ENCODE results near the gene YWHAB.
"Not testable (repeated sequence)": the region's sequence is repeated elsewhere in the genome, so short reads cannot be mapped to it uniquely, and the experiment has no call there.

Gene YWHAB

DNA sequence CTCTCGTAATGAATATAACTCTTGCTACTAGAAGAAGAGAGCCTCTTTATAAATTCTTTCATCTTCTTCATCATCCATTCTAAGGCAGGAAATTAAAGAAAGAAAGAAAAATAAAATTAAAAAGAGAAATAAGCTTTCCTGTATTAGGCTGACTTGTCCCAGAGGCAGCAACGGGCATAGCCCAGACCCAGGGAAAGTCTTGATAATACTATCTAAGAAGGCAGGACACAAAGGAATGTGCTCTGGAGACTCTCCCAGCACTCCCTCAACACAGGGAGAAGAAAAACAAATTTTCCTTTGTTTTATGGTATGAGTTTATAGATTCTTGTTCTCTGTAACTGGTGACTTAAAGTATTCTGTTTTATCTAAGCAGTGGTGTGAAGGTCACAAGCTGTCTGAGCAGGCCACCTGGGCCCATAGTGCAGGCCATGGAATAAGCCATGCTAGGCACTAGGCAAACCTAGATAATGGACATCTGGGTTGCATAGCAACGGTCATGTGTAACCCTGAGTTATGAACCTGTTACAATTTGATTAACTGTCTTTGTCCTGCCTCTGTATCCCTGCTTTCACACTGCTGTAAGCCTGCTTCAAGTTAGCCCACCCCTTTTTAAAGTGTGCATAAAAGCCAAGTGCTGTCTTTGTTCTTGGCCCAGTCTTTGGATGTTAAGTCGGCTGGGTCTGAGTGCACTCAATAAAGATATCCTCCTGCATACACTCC, 22.0 kb upstream of the YWHAB start:
- not testable (repeated sequence) for DNase-seq

DNA sequence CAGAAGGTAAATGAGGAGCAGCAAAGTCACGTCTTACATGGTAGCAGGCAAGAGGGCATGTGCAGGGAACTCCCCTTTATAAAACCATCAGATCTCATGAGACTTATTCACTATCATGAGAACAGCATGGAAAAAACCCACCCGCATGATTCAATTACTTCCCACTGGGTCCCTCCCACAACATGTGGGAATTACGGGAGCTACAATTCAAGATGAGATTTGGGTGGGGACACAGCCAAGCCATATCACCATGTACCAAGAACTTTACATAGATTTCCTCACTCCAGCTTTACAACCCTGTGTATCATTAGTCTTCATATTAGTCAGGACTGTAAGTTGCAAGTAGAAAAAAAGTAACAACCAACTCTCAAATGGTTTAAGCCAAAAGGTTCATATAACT, 21.0 kb upstream of the YWHAB start:
- not testable (repeated sequence) for DNase-seq

DNA sequence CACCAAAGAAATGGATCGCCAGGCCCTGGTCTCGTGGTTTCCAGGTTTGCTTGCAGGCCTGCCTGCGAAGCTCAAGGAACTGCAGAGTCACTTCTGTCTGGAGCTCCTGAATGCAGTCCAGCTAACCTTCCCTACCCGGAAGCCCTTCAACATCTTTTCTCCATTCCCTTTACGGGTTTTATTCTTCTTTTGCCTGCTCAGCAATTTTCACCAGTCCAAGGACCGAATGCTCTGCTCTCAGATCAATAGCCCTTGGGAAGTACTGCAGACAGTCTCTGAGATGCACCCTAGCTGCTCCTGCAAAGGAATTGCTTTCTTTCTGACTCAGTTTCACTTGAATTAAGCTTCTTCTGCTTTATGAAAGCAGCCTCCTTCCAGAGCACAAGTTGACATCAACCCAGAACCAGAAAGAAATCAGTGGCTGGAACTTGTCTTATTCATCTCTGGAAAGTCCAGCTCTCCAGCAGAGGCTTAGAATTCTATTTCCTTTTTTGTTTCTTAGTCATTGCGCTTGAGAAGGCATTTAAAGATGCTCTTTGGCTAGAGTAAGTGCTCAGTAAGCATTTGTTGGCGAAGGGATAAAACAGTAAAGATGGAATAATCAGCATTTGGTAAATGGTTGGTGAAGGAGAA, 18.7 kb upstream of the YWHAB start:
- no peak for DNase-seq

DNA sequence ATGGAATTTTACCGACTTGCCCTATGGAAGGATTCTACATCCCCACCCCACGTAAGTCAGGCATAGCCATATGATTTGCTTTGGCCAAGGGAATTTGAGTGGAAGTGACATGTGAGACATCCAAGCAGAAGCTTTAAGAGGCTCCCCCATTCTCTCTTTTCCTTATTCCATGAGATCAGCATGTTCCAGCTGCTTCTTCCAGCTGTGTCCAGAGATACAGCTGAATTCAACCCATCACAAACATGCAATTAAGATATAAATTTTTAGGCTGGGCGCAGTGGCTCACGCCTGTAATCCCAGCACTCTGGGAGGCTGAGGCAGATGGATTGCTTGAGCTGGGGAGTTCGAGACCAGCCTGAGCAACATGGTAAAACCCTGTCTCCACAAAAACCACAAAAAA, 16.0 kb upstream of the YWHAB start:
- DNase-seq = no peak

DNA sequence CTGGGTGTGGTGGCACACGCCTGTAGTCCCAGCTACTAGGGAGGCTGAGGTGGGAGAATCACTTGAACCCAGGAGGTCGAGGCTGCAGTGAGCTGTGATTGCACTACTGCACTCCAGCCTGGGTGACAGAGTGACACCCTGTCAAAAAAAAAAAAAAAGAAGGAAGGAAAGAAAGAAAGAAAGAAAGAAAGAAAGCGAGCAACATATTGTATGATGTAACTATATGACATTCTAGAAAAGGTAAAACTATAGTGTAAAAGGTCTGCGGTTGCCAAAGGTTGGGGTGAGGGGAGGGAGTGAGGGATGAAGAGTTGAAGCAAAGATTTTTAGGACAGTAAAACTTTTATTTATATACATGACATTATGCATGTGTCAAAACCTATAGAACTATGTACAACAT, 3.1 kb upstream of the YWHAB start:
- DNase-seq = not testable (repeated sequence)

DNA sequence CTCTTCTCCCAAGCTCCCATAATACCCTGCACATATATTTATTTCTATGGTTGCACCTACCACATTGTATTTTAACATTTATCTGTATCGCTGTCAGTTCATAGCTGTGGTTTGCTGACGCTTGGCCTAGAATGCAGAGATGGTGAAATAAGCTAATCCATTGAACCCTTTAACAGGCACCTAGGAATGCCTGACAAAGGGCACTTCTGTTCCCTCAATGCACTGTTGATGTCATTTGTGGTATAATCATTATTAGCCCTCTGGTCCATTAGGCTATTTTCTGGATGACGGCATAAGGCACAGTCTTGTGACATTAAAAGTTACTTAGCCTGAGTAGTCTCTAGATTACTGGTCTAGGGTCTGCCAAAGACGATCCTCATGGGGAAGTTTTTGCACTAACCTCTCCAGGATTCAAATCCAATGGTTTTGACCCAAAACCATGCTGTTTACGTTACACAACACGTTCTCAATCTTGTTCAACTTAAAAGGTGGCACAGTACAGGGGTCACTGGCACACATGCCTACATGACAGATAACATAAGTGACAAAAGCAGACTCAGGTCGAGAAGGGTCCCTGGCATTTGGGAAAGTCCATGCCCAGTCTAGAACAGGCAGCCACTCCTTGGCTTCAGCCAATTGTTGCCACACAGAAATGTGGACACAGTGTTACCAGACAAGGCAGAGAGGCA, 2.1 kb upstream of the YWHAB start:
- no peak for DNase-seq

DNA sequence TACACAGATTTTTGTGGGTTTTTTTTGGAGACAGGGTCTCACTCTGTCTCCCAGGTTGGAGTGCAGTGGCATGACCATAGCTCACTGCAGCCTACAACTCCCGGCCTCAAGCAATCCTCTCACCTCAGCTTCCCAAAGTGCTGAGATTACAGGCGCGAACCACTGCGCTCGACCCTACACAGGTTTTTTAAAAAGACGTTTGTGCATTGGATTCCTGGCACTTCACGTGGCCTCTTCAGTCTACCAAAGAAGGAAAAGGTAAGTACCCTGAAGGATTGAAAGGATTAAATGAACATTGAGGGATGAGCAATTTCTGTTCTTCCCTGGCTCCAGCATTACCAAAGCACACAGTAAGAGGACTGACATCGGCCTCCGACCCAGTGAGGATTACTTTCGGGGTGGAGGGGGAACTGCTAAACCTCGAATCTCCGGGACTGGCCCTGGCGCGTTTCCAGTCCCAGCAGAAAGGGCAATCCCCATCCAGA, 556 bp upstream of the YWHAB start:
- peak; percentile 76 for DNase-seq

DNA sequence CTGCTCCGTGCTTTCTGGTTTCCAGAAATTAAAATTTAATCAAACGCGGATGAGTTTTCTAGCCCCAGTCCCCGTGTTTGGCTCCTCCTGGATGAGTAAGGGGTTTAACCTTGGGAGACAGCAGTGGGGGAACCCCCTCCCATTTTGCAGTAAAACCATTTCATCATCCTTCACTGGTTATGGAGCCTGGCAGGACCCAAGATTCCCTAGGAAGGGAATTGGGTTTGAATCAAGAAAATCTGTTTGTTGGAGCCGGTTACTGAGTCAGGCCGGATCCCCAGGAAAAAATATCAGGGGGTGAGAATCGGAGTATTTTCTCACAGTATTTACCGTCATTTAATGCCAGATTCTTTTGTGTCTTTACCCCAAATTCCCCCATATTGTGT, 754 bp downstream of the YWHAB start:
- peak; percentile 27 for DNase-seq

DNA sequence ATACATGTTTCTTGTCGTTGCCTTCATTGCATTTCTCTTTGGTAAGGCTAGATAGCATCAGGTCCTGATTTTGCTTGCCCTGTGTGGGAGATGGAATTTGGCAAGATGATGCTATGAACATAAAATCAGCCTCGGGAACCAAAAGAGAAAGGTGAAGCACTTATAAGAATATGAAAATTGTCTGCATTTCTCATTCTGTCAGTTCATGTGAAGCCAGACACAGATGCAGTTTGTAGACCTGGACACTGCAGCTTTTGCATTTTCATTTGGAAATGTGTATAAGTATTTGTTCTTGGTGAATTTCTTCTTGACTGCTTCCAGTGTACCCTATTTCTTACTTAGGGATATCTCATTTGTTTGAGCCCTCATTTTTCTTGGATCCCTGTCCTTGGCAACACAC, 1.3 kb downstream of the YWHAB start:
- no peak for DNase-seq

DNA sequence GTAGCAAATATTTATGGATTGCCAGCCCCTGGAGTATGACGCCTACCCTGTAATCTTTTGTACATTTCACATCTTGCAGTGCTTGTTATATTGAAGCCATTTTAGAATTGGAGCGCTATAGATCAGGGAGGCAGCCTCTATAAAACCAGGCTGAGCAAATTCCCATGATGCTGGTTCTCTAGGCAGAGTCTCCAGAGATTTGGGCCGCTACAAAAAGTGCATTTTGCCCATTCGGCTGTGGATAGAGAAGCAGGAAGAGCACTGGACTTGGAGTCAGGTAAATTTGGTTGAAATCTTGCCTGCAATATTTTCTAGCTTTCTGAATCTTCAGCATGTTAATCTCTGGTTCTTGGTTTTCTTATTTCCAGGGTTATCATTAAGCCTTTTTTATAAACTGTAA, 2.0 kb downstream of the YWHAB start:
- DNase-seq = no peak

DNA sequence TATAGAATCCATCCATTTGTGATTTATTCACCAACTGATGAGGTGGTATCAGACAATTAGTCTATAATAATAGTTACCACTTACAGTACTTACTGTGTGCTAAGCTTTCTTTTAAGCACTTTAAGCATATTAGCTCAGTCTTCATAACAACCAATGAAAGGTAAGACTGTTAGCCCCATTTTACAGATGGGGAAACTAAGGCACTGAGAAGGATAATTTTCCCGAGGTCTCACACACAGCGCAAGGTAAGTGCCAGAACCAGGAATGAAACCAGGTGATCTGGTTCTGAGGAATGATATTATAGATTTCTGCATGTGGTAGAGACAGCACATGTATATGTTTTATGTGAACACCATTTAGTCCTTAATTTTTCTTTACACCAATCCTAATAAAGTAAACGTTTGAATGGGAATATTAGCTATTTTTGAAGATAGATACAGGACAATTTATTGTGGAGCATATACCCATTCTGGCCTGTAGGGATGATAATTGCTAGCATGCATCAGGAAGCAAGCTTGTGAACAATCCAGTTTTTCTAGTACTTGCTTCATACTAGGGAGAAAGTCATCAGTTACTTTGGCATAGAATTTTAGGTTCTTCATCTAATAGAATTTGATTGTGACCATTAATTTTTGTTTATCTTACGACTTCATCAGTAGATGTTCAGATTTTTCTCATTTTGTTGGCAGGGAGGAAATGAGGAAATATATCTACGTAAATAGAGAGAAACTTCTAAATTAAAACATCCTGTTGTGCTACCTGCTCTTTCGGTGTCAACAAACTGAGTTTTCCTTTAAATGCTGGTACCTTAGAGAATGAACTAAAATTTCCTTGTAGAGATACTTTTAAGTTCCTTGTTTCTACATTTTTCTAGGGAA, 3.0 kb downstream of the YWHAB start:
- no peak for DNase-seq

DNA sequence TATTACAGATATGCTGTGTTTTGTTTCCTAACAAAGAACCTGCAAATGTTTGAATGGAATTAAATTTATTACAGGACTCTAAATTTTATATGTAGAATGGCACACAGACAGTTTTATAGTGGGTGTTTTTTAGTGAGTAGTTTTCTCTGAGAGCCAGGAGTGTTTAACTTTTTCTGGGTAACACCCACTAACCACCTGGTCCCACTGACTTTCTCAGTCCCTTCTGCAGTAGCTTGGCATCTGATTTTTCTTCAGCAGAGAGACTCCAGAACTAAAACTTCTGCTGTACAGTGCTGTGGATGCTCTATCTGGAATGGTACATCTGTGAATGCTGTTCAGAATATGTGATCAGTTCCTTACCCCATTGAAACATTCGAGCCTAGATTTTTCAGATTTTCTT, 6.3 kb downstream of the YWHAB start:
- no peak for DNase-seq

DNA sequence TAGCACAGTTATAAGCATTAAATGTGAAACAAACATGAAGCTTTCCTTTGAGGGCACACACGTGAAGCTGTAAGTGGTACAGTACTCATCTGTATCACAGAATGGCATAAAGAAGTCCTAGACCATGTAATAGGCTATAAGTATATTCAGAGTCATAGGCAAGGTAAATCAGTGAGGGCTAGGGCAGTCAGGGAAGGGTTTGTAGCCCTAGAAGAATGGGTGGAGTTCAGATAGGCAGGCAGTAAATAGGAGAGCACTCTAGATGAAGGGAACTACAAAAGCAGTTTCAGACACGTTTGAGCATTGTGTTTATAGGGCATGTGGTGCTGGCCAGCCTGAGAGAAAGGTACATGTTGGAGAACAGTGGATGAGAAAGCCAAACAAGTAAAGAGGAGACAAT, 9.5 kb downstream of the YWHAB start:
- DNase-seq = no peak

DNA sequence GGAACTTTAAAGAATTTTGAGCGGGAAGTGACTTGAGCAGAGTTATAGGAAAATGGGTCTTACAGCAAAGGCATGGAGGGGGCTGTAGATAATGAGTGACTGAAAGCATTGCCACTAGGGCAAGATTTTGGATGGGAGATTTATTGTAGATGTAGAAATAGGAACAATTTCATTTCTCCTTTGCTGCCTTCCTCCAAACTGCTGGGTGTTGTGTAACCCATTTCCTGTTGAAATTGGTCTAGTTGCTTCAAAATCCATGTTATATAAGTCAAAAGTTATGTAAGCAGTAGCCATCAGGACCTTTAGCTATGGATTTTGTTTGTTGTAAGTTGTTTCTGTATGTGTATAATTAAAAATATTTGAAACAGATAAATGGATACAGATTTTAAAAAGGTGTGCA, 11.1 kb downstream of the YWHAB start:
- no peak for DNase-seq

DNA sequence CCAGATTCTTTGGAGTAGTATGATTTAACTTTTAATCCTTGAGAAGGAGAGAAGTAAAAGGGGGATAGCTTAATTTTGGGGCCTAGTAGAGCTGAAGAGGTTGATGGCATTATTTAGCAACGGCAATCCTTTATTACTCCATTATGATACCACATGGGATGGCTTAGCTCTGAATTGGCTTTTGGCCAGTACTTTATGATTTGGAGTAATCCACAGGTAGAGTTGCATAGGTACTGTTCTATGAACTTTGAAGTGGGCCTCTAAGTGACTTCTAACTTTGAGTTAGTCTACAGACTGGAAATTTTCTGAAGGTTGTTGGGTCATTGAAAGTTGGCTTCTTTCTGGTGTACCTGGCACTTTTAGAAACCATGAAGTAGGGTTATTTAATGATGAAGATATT, 11.6 kb downstream of the YWHAB start:
- no peak for DNase-seq

DNA sequence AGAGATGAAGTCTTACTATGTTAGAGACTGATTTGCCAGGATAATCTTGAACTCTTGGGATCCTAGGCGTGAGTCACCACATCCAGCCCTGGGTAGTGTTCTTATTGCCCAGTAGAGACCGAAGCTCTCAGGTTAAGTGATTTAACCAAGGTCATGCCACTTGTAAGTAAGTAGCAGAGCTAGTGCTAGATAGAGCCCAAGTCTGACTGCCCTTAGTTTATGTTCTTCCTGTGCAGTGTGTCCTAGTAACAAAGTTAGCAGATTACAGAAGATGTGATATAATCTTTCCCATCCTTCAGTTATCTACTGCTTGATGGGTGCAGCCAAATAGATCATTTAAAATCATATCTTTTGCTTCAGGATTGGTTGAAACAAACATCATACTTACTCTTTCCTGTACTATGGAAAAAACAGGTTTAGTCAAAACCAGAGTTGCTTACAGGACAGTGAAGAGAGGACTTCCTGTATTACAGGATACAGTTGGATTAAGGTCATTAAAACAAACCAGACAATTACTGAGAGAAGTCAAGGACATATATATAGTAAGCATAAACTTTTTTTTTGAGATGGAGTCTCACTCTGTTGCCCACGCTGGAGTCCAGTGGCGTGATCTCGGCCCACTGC, 14.8 kb downstream of the YWHAB start:
- DNase-seq = no peak

DNA sequence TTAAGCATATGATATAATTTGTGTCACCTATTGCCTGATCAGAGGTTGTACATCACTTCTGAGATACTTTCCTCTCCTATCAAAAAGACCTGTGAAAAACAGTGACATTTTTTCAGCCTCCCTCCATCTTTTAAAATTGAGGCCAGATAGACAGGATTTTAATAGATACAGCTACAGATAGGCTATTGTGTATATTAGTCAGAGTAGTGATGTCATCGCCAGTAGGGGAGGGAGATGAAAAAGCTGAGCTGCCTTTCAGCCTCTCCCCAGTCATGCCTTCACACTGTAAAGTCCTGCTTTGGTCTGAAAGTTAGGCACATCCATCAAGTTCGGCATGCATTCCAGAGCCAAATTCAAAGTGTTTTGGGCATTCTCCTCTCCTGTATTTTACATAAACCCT, 16.5 kb downstream of the YWHAB start:
- DNase-seq = no peak

DNA sequence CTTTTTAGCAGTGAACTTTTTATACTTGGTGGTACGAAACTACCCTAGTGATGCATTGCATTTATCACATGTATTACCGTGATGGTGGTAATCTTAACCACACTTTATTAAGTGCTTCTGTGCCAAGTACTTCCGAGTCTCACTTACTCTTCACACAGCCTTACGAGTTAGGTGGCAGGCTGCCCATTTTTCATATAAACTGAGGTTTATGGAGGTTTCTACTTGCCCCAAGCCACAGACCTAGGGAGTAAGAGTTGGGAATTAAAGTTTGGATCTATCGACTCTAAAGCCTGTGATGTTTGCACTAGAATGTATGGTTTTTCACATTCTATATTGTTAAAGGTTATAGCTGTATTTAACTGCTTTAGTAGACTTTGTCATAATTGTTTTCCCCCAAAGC, 18.9 kb downstream of the YWHAB start:
- no peak for DNase-seq

DNA sequence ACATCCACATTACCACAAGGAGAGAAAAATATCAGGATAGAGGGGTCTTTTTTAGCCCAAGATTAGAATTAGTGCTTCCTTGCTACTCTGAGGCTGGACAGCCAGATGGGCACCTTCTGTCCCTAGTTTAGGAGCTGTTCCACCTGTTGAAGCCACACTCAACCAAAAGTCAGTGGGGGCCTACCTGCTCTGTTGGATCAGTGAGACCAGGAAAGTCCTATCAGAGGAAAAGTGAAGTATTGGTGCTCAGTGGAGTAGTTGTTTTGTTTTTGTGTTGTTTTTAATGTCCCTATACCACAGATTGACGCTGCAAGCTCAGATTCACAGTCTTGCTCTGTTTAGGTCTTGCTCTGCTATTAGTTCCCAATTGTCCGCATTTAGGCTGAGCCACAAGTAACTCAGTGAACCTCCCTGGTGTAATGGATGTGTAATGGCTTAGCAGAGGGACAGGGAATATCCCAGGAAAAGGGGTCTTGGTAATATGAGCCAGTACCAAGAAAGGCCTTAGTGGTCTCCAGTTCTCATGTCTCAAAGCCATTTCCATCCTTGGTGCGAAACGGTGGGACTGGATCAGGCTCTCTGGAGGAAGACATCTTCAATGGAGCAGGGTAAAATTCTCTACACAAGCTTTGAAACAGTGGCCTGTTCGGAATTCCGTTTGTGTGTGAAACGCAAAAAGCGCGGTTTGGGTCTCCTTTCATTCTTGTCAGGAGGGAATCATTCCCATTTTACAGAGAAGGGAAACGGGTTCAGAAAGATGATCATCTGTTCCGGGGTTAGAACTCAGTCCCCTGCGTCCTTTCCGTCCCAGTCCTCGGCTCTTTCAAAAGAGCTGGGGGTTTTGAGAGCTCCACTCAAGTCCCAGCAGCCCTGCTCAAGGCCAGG, 23.7 kb downstream of the YWHAB start:
- DNase-seq = peak; percentile 10

DNA sequence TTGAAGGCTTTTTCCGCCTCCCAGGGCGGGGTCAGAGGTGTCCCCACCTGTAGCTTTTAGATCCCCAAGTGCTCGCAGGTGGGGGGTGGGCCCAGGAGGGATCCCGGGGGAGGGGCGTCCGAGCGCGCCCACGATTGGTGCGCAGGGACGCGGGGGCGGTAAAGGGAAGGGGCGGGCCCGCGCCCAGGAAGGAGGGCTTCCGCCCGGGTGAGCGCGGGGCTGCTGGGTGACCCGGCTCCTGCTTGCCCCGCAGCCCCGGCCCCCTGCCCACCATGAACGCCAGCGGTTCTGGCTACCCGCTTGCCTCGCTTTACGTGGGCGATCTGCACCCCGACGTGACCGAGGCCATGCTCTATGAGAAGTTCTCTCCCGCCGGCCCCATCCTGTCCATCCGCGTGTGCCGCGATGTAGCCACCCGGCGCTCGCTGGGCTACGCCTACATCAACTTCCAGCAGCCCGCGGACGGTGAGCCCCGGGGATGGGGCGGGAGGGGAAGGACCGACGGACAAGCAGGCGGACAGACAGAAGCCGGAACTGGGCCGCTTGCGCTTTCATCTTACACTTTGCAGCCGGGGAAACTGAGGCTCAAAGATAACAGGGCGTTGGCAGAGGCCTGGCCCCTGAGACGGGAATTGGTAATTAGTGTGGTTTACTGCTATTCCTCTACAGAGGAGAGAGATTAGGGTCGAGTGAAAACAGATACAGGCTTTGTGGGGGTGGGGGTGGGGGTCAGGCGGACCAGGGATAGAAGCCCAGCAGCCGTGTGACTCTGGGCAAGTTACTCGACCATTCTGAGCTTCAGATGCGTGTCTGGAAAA, 24.6 kb downstream of the YWHAB start, which contains the start of gene PABPC1L:
Gene PABPC1L (plus strand): TSS at position 189 of the 818 bp plus-strand sequence. CDS start 84 bp downstream, at position 273.
- DNase-seq = peak; percentile 80

Data from right kidney (tissue), 1 donor.